Activated CD8-positive, alpha-beta memory T cell treated with anti-CD3 and anti-CD28 coated beads for 48 hours (primary cell): ENCODE results near the gene SRXN1.

Source experiments
- DNase-seq, 3 experiments: peaks; one replicate each; pipeline ENCODE4 v3.0.0-alpha.2; 2020; ENCODE audit warnings: low read depth in 2 of 3, low spot score in 2 of 3

SRXN1 gene

GRCh38 chr20:637559-637958 is 15.4 kb downstream of the SRXN1 start:
- no peak for DNase-seq

- DNase-seq: no peak
Measured at GRCh38 chr20:635893-636338, 17.1 kb downstream of the SRXN1 start.

DNA sequence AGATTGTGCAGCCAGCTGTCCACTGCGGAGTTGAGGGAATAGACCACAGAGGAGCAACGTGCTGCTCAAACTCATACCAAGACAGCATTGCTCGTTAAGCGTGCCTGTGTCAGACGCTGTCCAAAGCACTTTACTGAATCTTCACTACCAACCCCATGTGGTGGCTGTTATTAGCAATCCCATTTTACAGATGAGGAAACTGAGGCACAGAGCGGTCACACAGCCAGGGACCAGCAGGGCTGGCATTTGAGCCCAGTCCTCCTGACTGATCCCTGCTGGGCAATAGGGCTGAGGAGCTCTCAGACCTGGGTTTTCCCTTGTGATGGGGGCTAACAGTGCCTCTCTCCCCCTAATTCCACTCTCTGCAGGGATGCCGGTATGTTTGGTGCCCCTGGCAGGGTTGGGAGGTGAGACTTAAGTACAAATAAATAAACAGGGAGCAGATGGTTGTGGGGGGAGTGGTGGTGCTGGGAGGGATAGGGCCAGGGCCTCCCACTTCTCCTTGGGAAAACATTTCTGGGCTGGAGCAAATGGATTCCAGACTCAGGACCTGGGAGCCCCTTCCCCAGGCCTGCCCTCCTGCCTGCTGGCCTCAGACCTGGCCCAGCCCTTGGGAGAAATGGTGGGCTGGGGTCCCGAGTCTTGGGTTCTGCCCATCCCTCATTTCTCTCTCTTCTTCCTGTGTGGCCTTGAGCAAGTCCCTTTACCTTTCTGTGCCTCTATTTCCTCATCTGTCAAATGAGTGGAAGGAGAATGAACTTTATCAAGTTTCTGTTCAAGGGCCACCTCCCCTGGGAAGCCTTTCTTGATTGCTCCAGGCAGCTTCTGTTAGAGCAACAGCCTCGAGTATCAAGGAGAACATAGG is 17.7 kb downstream of the SRXN1 start:
- no peak for DNase-seq

- DNase-seq: no peak
Measured at GRCh38 chr20:634148-634925, 18.7 kb downstream of the SRXN1 start.

GRCh38 chr20:631101-631500 is 21.9 kb downstream of the SRXN1 start:
- DNase-seq: no peak

GRCh38 chr20:626579-626978 is 26.4 kb downstream of the SRXN1 start:
- no peak for DNase-seq

- no peak for DNase-seq
Measured at GRCh38 chr20:625360-625932, 27.6 kb downstream of the SRXN1 start.

DNA sequence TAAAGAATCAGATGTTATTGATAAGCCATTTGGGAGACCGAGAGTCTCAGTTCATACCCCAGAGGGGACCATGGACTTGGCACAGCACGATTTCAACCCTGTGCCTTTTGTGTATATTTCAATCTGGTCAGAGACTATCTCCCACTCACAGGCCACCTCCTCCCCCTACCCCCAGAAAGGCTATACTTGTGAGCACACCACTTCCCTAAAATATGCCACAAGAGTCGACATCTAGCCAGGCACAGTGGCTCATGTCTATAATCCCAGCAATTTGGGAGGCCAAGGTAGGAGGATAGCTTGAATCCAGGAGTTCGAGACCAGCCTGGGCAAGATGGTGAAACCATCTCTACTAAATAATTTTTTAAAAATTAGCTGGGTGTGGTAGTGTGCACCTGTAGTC is 29.3 kb downstream of the SRXN1 start:
- DNase-seq: no peak

- no peak for DNase-seq
Measured at GRCh38 chr20:623021-623420, 30.0 kb downstream of the SRXN1 start.

DNA sequence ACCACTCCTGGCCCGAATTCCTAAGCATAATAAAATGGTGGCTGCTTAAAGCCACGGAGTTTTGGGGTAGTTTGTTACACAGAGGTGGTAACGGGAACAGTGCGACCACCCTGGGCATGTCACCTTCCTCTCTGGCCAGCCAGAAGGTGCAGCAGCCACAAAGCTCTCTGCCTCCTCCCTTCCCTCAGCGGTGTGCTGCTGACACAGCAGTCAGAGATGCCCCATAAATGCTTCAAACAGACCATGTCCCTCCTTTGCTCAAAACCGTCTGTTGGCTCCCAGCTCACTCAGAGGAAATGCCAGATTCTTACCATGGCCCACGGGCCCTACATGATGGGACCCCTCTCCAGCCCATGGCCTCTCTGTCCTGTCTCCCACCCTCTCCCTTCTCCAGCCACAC is 30.8 kb downstream of the SRXN1 start:
- DNase-seq: no peak

DNA sequence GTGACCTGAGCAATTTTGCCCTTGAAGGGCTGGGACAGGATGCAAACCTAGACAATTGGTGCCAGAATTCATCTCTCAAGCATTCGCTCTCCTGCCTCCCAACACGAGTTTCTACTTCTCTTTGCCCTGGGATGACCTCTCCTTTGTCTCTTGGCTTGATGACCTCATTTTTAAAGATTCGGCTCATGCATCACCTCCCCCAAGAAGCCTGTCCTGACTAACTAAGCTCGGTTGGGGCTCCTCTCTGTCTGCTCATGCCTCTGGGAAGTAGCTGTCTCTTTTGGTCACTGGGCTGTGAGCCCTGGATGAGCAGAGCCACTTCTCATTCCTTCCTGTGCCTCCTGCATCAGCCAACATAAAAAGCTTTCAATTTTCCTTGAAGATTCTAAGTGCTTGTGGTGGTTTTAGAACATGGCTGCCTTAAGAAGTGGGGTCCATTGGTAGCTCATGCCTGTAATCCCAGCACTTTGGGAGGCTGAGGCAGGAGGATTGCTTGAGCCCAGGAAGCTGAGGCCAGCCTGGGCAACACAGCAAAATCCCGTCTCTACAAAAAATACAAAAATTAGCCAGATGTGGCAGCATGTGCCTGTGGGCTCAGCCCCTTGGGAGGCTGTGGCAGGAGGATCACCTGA is 31.8 kb downstream of the SRXN1 start:
- no peak for DNase-seq

DNA sequence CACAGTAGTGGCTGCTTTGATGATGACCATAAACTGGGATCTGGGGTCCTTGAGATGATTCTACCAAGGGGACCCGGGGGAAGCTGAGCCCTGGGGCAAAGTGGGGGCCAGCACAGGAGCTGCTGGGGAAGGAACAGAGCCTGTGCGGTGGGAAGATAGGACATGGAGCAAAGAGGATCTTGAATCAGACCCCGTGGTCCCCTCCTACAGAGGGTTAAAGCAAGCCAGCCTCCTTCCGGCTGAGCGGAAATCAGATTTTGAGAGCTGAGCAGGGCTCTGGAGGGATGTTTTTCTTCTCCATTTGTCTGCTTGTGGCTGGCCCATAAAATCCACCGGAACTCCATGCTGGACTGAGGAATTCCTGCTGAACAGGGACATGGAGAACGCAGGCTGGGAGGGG is 32.8 kb downstream of the SRXN1 start:
- DNase-seq: no peak

GRCh38 chr20:618980-619379 is 34.0 kb downstream of the SRXN1 start:
- no peak for DNase-seq

GRCh38 chr20:617934-618690 is 34.9 kb downstream of the SRXN1 start:
- no peak for DNase-seq

DNA sequence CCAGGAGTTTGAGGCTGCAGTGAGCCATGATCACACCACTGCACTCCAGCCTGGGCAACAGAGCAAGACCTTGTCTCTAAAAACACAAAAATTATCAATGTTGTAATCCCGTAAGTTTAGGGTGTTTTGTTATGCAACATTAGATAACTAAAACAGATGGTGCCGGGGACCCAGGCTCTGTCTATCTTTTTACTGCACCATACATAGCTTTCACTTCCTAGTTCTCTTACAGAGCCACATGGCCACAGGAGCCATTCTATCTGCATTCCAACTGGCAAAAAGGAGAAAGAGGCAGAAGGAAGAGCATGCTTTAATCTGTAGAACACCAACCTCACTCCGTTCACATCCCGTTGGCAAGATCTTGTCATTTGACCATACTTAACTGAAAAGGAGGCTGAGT is 37.5 kb downstream of the SRXN1 start:
- DNase-seq: no peak

DNA sequence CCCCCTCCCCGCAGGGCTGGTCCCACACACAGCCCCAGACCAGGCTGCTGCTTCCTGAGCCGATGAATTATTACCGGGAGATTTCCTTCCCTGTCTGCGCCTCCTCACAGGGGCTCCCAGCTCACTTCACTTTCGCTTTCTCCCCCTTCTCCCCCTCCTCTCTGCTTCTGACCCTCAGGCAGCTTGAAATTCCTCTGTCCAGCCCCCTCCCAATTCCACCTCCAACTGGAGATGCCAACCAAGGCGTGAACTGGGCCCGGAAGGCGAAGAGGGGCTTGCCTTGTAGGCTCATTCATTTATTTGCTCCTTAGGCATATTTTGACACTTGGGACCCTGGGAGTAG is 41.2 kb downstream of the SRXN1 start:
- DNase-seq: no peak

DNA sequence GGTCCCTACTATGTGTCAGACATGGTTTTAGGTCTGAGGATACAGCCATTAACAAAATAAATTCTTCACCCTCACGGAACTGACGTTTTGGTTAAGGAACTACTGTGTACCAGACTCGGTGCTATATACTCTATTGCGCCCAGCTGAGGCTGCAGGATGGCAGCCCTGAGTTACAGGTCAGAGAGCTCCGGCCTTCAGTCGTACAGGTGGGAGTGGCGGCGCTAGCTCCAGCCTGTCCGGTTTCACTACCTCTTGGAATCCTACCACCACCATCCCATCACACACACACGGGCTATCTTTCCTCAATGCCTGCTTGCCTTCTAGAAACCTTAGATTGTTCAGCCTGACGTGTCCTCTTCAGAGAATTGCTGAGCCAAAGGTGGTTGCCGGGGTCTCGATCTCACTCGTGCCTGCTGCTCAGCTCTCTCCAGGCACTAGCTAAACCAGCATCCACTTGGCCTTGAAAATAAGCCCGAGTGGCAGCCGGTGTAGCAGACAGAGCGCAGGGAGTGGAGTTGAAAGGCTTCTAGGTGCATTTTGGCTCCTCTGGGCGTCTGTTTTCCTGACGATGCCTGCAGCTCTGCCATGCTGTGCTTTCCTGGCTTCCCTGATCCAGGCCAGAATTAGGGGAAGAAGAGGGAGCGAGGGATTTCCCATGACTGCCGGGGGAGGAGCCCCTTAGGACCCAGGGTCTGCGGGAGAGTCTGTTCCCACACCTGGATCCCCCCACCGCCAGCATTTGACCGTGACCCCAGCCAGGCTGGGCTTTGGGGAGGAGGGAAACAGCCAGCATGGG is 41.8 kb downstream of the SRXN1 start:
- no peak for DNase-seq

DNA sequence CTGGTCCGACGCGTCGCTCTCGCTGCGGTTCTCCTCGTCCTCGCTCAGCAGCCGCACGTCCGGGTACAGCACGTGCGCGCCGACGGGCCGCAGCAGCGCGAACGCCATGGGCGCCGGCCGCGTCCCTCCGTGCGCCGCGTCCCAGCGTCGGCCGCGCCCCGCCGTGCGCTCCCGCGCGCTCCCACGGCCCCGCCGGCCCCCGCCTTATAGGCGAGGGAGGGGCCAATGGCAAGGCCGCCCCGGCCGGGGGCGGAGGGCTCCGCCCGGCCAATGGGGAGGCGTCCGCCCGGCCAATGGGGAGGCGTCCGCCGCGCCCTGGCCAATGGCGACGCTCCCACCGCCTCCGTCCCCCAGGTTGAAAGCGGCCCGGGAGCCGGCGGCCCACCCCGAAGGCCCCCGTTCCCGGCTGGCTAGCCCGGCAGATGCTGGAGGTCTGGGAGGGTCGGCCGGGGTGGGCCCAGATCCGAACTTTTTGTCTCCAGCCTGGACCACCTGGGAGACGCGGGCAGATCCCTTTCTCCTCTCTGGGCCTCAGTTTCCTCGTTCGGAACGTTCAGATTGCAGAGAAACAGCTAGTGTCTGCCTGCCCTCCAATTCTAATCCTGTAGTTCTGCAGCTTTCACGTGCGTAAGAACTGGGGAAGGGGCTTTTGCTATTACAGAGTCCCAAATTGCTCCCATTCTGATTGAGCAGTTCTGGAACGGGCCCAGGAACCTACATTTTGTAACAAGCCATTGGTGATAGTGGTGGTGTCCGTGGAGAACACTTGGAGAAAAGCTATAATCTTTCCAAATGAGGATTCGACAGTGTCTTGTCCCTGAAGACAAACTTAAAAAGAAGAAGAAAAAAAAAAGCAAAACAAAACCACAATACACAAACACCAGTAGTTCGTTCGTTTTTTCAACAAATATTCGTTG is 42.6 kb downstream of the SRXN1 start, which contains the start of gene TCF15:
TCF15 (minus strand) TSS at position 180 of the 917 bp plus-strand sequence; CDS start at position 108, 72 bp downstream.
- no peak for DNase-seq
